ENCODE results near the gene PKMYT1.

PKMYT1 gene

GRCh38 chr16:2963723-2964474 lies 16.3 kb downstream of the PKMYT1 start, which contains the start of gene KREMEN2:
KREMEN2 (plus strand) TSS chr16:2964275; CDS start chr16:2964521, 246 bp downstream.
- CTCF ChIA-PET: interaction anchor here (1.0 to 3.1 kb wide), 3 partner anchors 11 to 210 kb away, joined by 3 to 15 read pairs (median 9); no protein-coding TSS in a partner anchor
- H3K4me3 ChIP-seq (ENCODE audit: low read depth, low read length): peak within 1 kb of the TSS; percentile 37
- TF ChIP-seq, protein P1, sequence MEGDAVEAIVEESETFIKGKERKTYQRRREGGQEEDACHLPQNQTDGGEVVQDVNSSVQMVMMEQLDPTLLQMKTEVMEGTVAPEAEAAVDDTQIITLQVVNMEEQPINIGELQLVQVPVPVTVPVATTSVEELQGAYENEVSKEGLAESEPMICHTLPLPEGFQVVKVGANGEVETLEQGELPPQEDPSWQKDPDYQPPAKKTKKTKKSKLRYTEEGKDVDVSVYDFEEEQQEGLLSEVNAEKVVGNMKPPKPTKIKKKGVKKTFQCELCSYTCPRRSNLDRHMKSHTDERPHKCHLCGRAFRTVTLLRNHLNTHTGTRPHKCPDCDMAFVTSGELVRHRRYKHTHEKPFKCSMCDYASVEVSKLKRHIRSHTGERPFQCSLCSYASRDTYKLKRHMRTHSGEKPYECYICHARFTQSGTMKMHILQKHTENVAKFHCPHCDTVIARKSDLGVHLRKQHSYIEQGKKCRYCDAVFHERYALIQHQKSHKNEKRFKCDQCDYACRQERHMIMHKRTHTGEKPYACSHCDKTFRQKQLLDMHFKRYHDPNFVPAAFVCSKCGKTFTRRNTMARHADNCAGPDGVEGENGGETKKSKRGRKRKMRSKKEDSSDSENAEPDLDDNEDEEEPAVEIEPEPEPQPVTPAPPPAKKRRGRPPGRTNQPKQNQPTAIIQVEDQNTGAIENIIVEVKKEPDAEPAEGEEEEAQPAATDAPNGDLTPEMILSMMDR (IDR thresholded peaks at IDR 0.05; ENCODE audit: insufficient read depth, low read length, missing control alignments): no peak
- no peak for DNase-seq (ENCODE audit: low read depth, low spot score)
- POLR2A ChIA-PET: no interaction called here

DNA sequence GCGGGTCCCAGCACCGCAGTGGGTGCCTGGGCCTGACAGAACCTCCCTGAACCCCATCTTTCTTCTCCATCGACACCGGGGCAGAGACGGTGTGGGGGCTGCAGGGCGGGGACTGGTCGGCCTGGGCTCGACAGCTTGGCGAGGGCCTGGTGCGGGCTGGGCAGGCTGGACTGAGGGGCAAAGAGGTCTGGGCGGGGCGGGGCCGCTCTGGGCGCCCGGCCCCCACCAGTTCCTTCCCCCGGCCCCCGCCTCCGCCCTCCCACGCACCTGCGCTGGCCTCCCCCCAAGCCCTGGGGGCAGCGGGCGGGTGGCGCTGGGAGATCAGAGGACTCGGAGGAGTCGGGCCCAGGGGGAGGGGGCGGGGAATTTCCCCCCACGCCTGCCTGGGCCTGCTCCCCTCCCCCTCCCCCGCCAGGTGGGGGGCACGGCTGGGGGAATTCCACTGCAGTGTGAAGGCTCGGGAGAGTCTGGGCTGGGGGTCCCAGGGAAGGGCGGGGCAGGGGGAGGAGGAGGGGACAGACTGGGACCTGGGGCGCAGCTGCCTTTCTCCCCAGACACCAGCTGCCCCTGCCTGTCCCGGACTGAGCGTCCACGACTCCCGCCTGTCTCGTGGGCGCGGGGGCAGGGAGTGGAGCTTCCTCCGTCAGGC lies 17.0 kb downstream of the PKMYT1 start:
- CTCF ChIA-PET: interaction anchor here (0.8 to 3.1 kb wide), 10 partner anchors 9 to 209 kb away, joined by 3 to 17 read pairs (median 9); no protein-coding TSS in a partner anchor
- POLR2A ChIA-PET: no interaction called here
- no peak for DNase-seq (ENCODE audit: low read depth, low spot score)
- H3K4me3 ChIP-seq (ENCODE audit: low read depth, low read length): peak overlapping the region; percentile 37
- TF ChIP-seq, protein P1 (IDR thresholded peaks at IDR 0.05; ENCODE audit: insufficient read depth, low read length, missing control alignments): no peak

DNA sequence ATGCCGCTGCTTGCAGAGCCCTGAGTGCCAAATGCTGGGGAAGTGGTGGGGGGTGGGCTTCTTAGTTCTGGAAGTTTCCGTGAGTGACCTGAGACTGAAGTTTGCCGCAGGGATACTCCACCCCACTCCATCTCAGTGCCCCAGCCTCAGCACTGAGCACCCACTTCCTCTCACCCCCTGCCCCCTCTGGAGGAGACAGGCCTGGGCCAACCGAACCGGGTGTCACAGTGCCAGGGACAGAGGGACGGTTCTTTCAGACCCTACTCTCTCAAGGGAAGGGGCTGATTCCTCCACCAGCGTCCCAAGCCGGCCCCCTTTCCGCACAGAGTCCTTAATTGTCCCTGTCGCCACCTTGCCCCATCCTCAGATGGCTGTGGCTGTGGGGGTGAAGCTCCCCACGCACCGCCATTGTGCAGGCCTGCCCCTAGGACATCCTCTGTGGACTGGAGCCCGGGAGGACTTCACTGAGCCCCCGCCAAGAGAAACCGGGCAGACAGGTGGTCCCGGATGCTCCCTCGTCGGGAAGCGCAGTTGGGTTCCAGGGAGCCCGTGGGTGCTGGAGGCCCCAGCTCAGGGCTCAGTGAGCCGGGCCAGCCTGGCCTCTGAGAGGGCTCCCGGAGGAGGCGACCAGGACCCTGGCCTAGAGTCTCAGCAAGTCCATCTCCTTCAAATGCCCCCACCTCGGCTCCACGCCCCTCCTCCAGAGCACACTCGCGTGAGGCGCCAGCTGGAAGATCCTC lies 17.7 kb downstream of the PKMYT1 start:
- TF ChIP-seq, protein P1 (IDR thresholded peaks at IDR 0.05; ENCODE audit: insufficient read depth, low read length, missing control alignments): no peak
- DNase-seq (ENCODE audit: low read depth, low spot score): no peak
- H3K4me3 ChIP-seq (ENCODE audit: low read depth, low read length): no peak overlapping the region
- POLR2A ChIA-PET: no interaction called here
- CTCF ChIA-PET: interaction anchor here (0.7 to 3.1 kb wide), 19 partner anchors 10 to 117 kb away, joined by 3 to 17 read pairs (median 5); partner anchors contain the start of gene TNFRSF12A

GRCh38 chr16:2960183-2961010 lies 19.8 kb downstream of the PKMYT1 start:
- TF ChIP-seq, protein P1 (IDR thresholded peaks at IDR 0.05; ENCODE audit: insufficient read depth, low read length, missing control alignments): no peak
- no peak overlapping the region for H3K4me3 ChIP-seq (ENCODE audit: low read depth, low read length)
- POLR2A ChIA-PET: no interaction called here
- CTCF ChIA-PET: interaction anchor here (0.9 to 3.1 kb wide), 9 partner anchors 9 to 44 kb away, joined by 3 to 17 read pairs (median 4); partner anchors contain the start of gene PAQR4
- DNase-seq (ENCODE audit: low read depth, low spot score): no peak

DNA sequence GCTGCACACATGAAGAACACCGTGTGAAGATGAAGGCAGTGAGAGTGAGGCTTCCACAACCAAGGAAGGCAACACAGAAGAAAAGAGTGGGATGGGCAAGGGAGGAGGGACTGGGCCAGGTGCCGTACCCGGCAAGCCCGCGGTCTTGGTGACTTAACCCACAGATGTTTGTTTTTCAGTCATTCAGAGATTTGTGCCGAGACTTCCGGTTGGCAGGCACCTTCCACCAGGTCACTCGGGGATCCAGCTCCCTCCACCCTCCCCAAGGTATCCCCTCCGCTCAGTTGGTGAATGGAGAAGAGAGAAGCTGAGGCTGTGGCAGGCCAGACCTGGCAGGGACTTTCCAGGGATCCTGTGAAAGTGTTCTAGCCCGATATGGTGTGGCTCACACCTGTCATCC lies 21.0 kb downstream of the PKMYT1 start:
- POLR2A ChIA-PET: no interaction called here
- TF ChIP-seq, protein P1 (IDR thresholded peaks at IDR 0.05; ENCODE audit: insufficient read depth, low read length, missing control alignments): no peak
- DNase-seq (ENCODE audit: low read depth, low spot score): no peak
- CTCF ChIA-PET: interaction anchor here (1.0 to 3.1 kb wide), 10 partner anchors 9 to 51 kb away, joined by 3 to 12 read pairs (median 4); partner anchors contain the start of gene PAQR4
- H3K4me3 ChIP-seq (ENCODE audit: low read depth, low read length): no peak overlapping the region
